Left ventricle myocardium inferior (tissue), 1 donor: Measurements from ENCODE around the gene TTC39C. TPM values are rescaled to one million over a fixed set of nuclear protein-coding genes. Genes with fewer than 3 reads are reported as not detected.

Source experiments
- DNase-seq: peaks from one replicate; pipeline ENCODE4 v3.0.0-alpha.2; 2020
- H3K27ac ChIP-seq: fragments of 200-600 bp; replicated peaks from 2 replicates; pipeline ENCODE4 v1.8.0; 2021
- H3K27me3 ChIP-seq: fragments of 200-600 bp; 2 replicates; pipeline ENCODE4 v1.8.0; 2021; ENCODE audit warnings: low read depth
- H3K36me3 ChIP-seq: fragments of 200-600 bp; 2 replicates; pipeline ENCODE4 v1.8.0; 2021
- H3K4me1 ChIP-seq: fragments of 200-600 bp; 2 replicates; pipeline ENCODE4 v1.8.0; 2021
- H3K4me3 ChIP-seq: fragments of 200-600 bp; 2 replicates; pipeline ENCODE4 v1.8.0; 2021; ENCODE audit warnings: mild to moderate bottlenecking, moderate library complexity
- H3K9me3 ChIP-seq: fragments of 200-600 bp; replicated peaks from 2 replicates; pipeline ENCODE4 v1.8.0; 2021
- intact Hi-C: fragments of 100-400 bp; cut with micrococcal nuclease; formaldehyde crosslinking; loops from one replicate; pipeline ENCODE4 v1.11.0; 2022
- total RNA-seq: library from RNA; stranded (reverse); fragmentation: NEBNext Ultra II Directional; extraction: Animal tissue kit (Norgen Biotek cat#: 25700); gene quantifications from one replicate; pipeline ENCODE4 v1.2.1, GENCODE V29; 2021
- TF ChIP-seq, protein P1 (sequence below): fragments of 200-600 bp; IDR thresholded peaks from 2 replicates; pipeline ENCODE4 v1.8.0; 2021; ENCODE audit warnings: antibody characterized with exemption, mild to moderate bottlenecking, borderline replicate concordance
- donor health status: DM: no; HTN: yes; CAD: no; lungs with severe emphysema.

TTC39C gene
- total RNA-seq, 1 donor from 2014 or later, result 4.6 TPM

DNA sequence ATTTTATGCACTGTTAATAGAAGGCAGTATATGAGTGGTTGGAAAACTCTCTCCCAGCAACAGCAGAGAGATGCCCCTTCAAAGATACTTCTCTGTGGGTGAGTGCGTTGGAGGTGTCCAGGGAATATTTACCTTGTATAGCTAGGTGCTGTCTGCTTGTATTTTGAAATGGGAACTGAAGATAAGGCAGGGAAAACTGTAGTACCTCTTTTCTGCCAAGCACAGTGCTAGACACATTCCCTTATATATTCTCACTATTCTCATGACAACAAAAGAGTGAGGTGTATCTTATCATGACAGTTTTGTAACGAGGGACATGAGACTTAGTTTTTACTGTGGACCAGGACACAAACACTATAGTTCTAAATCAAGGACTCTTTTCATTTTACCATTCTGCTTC, 2.1 kb downstream of the TTC39C start:
- no peaks in the 10 kb centered on the region for H3K9me3 ChIP-seq
- TF ChIP-seq, protein P1, sequence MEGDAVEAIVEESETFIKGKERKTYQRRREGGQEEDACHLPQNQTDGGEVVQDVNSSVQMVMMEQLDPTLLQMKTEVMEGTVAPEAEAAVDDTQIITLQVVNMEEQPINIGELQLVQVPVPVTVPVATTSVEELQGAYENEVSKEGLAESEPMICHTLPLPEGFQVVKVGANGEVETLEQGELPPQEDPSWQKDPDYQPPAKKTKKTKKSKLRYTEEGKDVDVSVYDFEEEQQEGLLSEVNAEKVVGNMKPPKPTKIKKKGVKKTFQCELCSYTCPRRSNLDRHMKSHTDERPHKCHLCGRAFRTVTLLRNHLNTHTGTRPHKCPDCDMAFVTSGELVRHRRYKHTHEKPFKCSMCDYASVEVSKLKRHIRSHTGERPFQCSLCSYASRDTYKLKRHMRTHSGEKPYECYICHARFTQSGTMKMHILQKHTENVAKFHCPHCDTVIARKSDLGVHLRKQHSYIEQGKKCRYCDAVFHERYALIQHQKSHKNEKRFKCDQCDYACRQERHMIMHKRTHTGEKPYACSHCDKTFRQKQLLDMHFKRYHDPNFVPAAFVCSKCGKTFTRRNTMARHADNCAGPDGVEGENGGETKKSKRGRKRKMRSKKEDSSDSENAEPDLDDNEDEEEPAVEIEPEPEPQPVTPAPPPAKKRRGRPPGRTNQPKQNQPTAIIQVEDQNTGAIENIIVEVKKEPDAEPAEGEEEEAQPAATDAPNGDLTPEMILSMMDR, result peak; percentile 35
- H3K27me3 ChIP-seq, result peaks cover 5% of the 10 kb centered on the region
- no peaks in the 10 kb centered on the region for H3K36me3 ChIP-seq
- intact Hi-C loops, result no loop called here
- no peak overlapping the region for H3K27ac ChIP-seq
- DNase-seq, result no peak
- peaks cover 26% of the 10 kb centered on the region for H3K4me1 ChIP-seq
- H3K4me3 ChIP-seq, result no peak overlapping the region

DNA sequence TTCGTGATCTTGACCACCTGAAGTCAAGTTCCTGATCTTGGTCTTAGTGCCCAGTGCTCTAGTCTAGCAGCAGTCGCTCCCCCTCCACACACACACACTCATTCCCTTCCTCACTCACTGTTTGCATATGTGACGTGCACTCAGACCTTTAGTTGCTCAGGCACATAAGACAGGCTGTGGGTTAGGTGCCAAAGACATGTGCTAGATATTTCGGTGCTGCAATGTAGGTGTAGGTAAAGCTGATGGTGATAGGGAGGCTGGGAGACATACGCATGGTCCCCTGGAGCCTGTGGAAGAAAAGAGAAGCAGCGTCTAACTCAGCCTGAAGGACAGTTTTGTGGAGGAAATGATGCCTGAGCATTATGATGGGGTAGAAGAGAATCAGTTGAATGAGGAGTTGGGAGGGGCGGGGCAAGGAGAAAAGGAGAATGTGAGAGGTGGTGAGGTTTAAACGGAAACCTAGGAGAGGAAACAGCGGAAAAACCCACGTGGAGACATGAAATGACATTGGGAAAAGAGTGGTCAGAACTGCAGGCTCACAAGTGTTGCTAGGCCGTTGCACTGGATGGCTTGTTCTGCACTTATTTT, 3.8 kb downstream of the TTC39C start:
- no peaks in the 10 kb centered on the region for H3K9me3 ChIP-seq
- H3K36me3 ChIP-seq, result no peaks in the 10 kb centered on the region
- no peak for DNase-seq
- peaks cover 26% of the 10 kb centered on the region for H3K4me1 ChIP-seq
- no peak overlapping the region for H3K4me3 ChIP-seq
- H3K27me3 ChIP-seq, result peaks cover 5% of the 10 kb centered on the region
- intact Hi-C loops, result no loop called here
- no peak overlapping the region for H3K27ac ChIP-seq
- TF ChIP-seq, protein P1, result no peak

DNA sequence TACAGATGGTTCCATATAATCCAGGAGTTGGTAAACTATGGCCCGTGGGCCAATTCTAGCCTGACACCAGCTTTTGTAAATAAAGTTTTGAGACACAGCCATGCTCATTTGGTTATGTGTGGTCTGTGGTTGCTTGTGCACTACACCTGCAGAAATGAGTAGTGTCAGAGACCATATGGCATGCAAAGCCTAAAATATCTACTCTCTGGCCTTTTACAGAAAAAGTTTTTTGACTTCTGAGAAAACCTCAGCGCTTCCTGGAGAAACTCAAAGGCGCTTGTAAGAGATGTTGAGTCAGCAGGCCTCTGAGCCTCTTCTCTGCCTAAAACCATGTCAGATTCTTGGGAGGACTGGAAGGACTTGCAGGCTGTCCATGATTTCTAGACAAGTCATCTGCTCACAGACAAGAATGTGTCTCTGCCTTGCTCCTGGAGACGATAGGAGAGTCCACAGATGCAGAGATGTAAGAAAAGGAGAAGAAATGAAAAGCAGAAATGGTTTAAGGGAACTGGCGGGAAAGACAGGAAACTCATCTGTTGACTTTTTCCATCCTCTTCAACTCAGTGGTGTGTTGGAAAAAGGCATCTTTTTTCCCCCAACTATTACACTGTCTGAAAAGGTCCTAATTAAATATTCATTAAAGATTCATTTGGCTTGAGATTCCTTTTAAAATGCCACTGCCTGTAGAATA, 5.2 kb downstream of the TTC39C start:
- no peak for DNase-seq
- Histone ChIP-seq H3K9me3 (no peaks in the 10 kb centered on the region), H3K27me3 (peaks cover 5% of the 10 kb centered on the region), H3K4me1 (peaks cover 15% of the 10 kb centered on the region), H3K4me3 (no peak overlapping the region), H3K27ac (no peak overlapping the region), H3K36me3 (no peaks in the 10 kb centered on the region)
- TF ChIP-seq, protein P1, result no peak
- intact Hi-C loops, result no loop called here

DNA sequence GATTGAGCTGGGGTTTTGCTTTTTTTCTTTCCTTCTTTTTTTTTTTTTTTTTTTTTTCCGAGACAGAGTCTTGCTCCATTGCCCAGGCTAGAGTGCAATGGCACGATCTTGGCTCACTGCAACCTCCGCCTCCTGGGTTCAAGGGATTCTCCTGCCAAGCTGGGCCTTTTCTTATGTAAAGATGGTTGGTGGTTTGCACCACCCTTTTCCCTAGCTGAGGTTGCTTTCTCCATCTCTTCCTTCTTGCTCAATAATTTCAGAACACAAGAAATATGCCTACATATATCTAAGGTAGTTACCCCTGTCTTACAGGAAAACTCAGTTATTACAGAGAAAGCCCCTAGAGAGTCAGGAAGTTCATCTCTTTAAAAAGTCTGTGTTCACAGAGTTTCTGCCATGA, 7.0 kb downstream of the TTC39C start:
- no peak for DNase-seq
- intact Hi-C loops, result no loop called here
- H3K27ac ChIP-seq, result no peak overlapping the region
- TF ChIP-seq, protein P1, result no peak
- H3K36me3 ChIP-seq, result no peaks in the 10 kb centered on the region
- H3K27me3 ChIP-seq, result peaks cover 5% of the 10 kb centered on the region
- no peaks in the 10 kb centered on the region for H3K4me1 ChIP-seq
- H3K4me3 ChIP-seq, result no peak overlapping the region
- H3K9me3 ChIP-seq, result no peaks in the 10 kb centered on the region

DNA sequence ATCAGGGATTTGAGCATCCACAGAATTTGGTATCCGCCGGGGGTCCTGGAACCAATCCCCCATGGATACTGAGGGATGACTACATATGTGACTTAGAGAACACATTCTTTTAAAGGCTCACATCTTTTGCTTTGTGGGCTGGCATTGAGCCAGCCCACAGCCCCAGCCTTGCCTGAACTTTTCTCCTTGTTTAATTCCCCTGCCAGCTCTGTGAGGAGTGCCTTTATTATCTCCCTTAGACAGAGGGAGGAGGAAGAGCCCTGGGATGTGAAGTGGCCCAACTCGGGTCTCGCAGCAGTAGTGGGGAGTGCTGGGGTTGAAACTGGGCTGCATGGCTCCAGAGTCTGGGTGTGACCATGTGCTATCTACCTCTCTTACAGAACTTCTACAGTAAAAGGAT, 7.6 kb downstream of the TTC39C start:
- intact Hi-C loops, result no loop called here
- H3K27me3 ChIP-seq, result peaks cover 5% of the 10 kb centered on the region
- H3K9me3 ChIP-seq, result no peaks in the 10 kb centered on the region
- H3K27ac ChIP-seq, result no peak overlapping the region
- no peaks in the 10 kb centered on the region for H3K4me1 ChIP-seq
- no peak overlapping the region for H3K4me3 ChIP-seq
- DNase-seq, result no peak
- TF ChIP-seq, protein P1, result no peak
- no peaks in the 10 kb centered on the region for H3K36me3 ChIP-seq
